Kidney (tissue), 14 donors: ENCODE measurements around the gene DAW1. TPM values are rescaled to one million over a fixed set of nuclear protein-coding genes. Genes with fewer than 3 reads are reported as not detected.

Source experiments
- DNase-seq, 5 donors: peaks; one replicate each; pipeline ENCODE4 v3.0.0-alpha.2; 2013 to 2020
- FAIRE-seq: peaks from 2 replicates; lab custom pipeline; 2012; peaks lifted over from hg19 to GRCh38; lab: Jason Lieb, UNC
- H3K27ac ChIP-seq, 2 donors: one replicate each; pipeline ENCODE4 v1.7.0; 2013; ENCODE audit warnings: low read depth in 2 of 2, low read length in 2 of 2, inconsistent platforms in 1 of 2
- H3K27me3 ChIP-seq: one replicate; pipeline ENCODE4 v1.7.1; 2013; ENCODE audit warnings: low read length, inconsistent platforms; ENCODE audit not compliant: control insufficient read depth, insufficient read depth
- H3K36me3 ChIP-seq, 3 donors: one replicate each; pipeline versions ENCODE4 v1.7.0 to v1.7.1; 2013; ENCODE audit warnings: low read length in 3 of 3, control low read depth in 1 of 3, inconsistent platforms in 1 of 3; ENCODE audit not compliant: insufficient read depth in 3 of 3, control insufficient read depth in 2 of 3
- H3K4me1 ChIP-seq, 3 donors: one replicate each; pipeline versions ENCODE4 v1.7.0 to v1.7.1; 2013; ENCODE audit warnings: low read length in 3 of 3, inconsistent platforms in 1 of 3, low read depth in 1 of 3; ENCODE audit not compliant: control insufficient read depth in 2 of 3, insufficient read depth in 2 of 3
- H3K4me3 ChIP-seq, 3 donors: one replicate each; pipeline versions ENCODE4 v1.7.0 to v1.8.1; 2013; ENCODE audit warnings: low read length in 3 of 3, control low read depth in 1 of 3, inconsistent platforms in 1 of 3
- H3K9ac ChIP-seq, 3 donors: one replicate each; pipeline versions ENCODE4 v1.7.0 to v1.7.1; 2013; ENCODE audit warnings: low read length in 3 of 3, control low read depth in 1 of 3, inconsistent platforms in 1 of 3
- H3K9me3 ChIP-seq, 3 donors: one replicate each; pipeline versions ENCODE4 v1.7.0 to v1.7.1; 2013; ENCODE audit warnings: low read length in 3 of 3, control low read depth in 1 of 3, inconsistent platforms in 1 of 3; ENCODE audit not compliant: control insufficient read depth in 2 of 3, insufficient read depth in 1 of 3
- intact Hi-C: fragments of 100-400 bp; cut with DNase I; formaldehyde crosslinking; loops from one replicate; pipeline ENCODE4 v1.11.1; 2022
- polyA plus RNA-seq: library from polyadenylated mRNA; stranded (reverse); fragments of 350-450 nt; fragmentation: Illumina TruSeq; extraction: RNeasy Lipid Tissue Mini Kit (QIAGEN cat#74804); gene quantifications from one replicate; pipeline ENCODE4 v1.2.3, GENCODE V29; 2014; ENCODE audit warnings: low read depth, low replicate concordance; ENCODE audit not compliant: insufficient read depth
- total RNA-seq: library from RNA; stranded (reverse); fragmentation: NEBNext Ultra II Directional; extraction: Animal tissue kit (Norgen Biotek cat#: 25700); gene quantifications from one replicate; pipeline ENCODE4 v1.2.1, GENCODE V29; 2021
- TF ChIP-seq, protein P1 (sequence below): IDR thresholded peaks from 3 replicates; pipeline ENCODE4 v1.5.1; 2012; ENCODE audit warnings: mild to moderate bottlenecking, moderate library complexity, borderline replicate concordance; ENCODE audit not compliant: insufficient read depth; ENCODE audit errors: extremely low read depth
- donor health status: control.
- donor health status: control.
- donor health status: control.
- donor health status: control.
- donor health status: control.
- donor health status: DM: yes; HTN: yes; CAD: no.
- donor health status: Normal renal cell carcinoma (clear cell type).

The DAW1 gene
- total and polyA plus RNA-seq, 2 donors from 2014 or later = 1.0 to 1.7 TPM

DNA sequence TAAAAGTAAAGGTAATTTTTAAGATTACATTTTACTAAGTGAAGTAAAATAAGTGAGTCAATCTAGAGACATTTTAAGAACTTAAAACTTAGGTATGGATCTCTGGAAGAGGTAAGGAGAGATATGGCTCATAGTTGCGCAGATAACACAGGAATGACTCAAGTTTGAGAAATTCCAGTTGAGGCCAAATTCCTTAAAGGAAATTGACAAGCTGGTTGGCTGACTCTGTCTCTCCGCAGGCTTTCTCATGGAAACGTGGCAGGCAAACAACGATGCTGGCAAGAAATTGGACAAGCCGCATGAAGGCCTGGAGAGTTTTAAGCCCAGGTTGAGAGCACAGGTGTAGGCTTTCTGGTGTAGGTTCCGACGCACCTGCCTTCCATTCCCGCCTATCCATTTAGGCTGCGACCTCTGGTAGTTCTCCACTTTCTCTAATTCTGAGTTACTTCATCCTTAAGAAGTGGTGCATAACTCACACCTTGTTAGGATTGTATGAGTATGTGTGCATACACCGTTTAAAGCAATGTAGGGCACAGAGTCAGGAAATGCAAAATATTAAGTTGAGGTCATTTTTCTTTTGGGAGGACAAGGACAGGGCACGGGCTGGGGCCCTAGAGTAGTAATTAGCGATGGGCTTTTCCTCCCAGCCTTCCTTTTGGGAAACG, 589 bp upstream of the DAW1 start:
- TF ChIP-seq, protein P1, sequence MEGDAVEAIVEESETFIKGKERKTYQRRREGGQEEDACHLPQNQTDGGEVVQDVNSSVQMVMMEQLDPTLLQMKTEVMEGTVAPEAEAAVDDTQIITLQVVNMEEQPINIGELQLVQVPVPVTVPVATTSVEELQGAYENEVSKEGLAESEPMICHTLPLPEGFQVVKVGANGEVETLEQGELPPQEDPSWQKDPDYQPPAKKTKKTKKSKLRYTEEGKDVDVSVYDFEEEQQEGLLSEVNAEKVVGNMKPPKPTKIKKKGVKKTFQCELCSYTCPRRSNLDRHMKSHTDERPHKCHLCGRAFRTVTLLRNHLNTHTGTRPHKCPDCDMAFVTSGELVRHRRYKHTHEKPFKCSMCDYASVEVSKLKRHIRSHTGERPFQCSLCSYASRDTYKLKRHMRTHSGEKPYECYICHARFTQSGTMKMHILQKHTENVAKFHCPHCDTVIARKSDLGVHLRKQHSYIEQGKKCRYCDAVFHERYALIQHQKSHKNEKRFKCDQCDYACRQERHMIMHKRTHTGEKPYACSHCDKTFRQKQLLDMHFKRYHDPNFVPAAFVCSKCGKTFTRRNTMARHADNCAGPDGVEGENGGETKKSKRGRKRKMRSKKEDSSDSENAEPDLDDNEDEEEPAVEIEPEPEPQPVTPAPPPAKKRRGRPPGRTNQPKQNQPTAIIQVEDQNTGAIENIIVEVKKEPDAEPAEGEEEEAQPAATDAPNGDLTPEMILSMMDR = no peak
- H3K27ac ChIP-seq = no peak overlapping the region
- peak overlapping the region in 1 of 3 donors; percentile 26 for H3K9ac ChIP-seq
- H3K36me3 ChIP-seq = no peaks in the 10 kb centered on the region
- H3K9me3 ChIP-seq = no peaks in the 10 kb centered on the region
- intact Hi-C loops = no loop called here
- DNase-seq (no peak), FAIRE-seq (no peak)
- no peaks in the 10 kb centered on the region for H3K27me3 ChIP-seq
- peak overlapping the region in 2 of 3 donors; percentile 10 to 37 for H3K4me3 ChIP-seq
- no peaks in the 10 kb centered on the region for H3K4me1 ChIP-seq

DNA sequence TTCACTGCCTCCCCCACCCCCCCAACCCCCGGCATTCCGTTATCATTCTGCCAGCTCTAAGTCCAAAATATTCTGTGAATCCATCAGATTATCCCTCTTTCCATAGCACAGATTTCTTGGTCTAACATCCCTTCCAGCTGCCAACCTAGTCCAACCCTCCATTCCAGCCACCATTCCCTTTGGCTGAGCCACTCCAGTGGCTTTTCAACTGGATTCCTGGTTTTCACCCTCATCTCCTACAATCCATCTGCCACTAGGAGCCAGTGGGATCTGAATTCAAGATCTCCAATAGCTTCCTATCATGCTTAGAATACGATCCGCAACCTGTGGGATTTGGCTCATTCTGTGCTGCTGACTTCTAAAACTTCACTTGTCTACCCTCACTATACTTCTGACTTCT, 1.2 kb downstream of the DAW1 start:
- Histone ChIP-seq H3K36me3 (no peaks in the 10 kb centered on the region), H3K4me1 (no peaks in the 10 kb centered on the region), H3K27me3 (no peaks in the 10 kb centered on the region), H3K9ac (no peak overlapping the region), H3K4me3 (no peak overlapping the region), H3K9me3 (no peaks in the 10 kb centered on the region), H3K27ac (no peak overlapping the region)
- TF ChIP-seq, protein P1 = no peak
- DNase-seq = no peak
- FAIRE-seq = no peak
- intact Hi-C loops = no loop called here

DNA sequence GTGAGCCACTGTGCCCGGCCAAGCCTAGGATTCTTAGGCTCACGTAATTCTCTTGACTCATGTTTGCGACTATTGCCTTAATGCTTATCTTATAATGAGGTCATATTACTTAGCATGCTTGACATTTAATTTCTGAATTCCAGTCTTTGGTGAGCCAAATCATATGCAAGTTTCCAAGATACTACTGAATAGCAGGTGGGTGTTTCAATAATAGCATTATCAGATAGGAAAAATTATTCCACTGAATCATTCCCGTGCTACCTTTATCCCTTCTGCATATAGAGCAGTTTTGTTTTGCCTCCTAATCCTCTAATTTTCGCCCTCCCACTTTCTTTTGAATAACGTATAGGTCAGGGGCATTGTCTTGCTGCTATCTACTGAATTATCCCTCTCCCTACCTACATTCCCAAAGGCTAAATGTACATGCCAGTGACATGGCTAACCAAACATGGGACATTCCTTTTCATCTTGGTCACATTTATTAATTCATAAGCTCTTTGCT, 4.9 kb downstream of the DAW1 start:
- FAIRE-seq (no peak), DNase-seq (no peak)
- intact Hi-C loops = no loop called here
- H3K27ac ChIP-seq = no peak overlapping the region
- no peaks in the 10 kb centered on the region for H3K27me3 ChIP-seq
- no peaks in the 10 kb centered on the region for H3K9me3 ChIP-seq
- H3K36me3 ChIP-seq = no peaks in the 10 kb centered on the region
- no peaks in the 10 kb centered on the region for H3K4me1 ChIP-seq
- H3K4me3 ChIP-seq = no peak overlapping the region
- TF ChIP-seq, protein P1 = no peak
- H3K9ac ChIP-seq = no peak overlapping the region
